HFFc6 (cell line): ENCODE results near the gene GJB4. TPM values are rescaled to one million over a fixed set of nuclear protein-coding genes. Genes with fewer than 3 reads are reported as not detected.

Experiments used
- DNase-seq: peaks from one replicate; pipeline ENCODE4 v3.0.0-alpha.2; 2018
- H3K27ac Mint-ChIP-seq: 2 replicates; pipeline ENCODE4 v1.8.0; 2020; ENCODE audit warnings: mild to moderate bottlenecking, mixed read lengths
- H3K27me3 Mint-ChIP-seq: 2 replicates; pipeline ENCODE4 v1.8.0; 2021; ENCODE audit warnings: mild to moderate bottlenecking, moderate library complexity, mixed read lengths; ENCODE audit not compliant: insufficient read depth
- H3K36me3 Mint-ChIP-seq: 2 replicates; pipeline ENCODE4 v1.8.0; 2021; ENCODE audit warnings: low read depth, mixed read lengths
- H3K4me1 Mint-ChIP-seq: 2 replicates; pipeline ENCODE4 v1.8.0; 2020; ENCODE audit warnings: low read depth, mixed read lengths
- H3K4me3 Mint-ChIP-seq: 2 replicates; pipeline ENCODE4 v1.8.0; 2020; ENCODE audit warnings: mild to moderate bottlenecking, moderate library complexity, mixed read lengths
- H3K9me3 Mint-ChIP-seq: 2 replicates; pipeline ENCODE4 v1.8.0; 2020; ENCODE audit warnings: mild to moderate bottlenecking, mixed read lengths
- total RNA-seq, 6 experiments: library from RNA; stranded (reverse); fragmentation: NEBNext Ultra II Directional; extraction: Animal tissue kit (Norgen Biotek cat#: 25700); gene quantifications; 2 replicates in 1 of 6; 3 replicates in 5 of 6; pipeline ENCODE4 v1.2.3, GENCODE V29; 2021
- TF ChIP-seq, protein P1 (sequence below): fragments of 200-600 bp; sonication (generic); IDR thresholded peaks from 2 replicates; pipeline ENCODE4 v1.5.0; 2021; ENCODE audit warnings: antibody characterized with exemption, mild to moderate bottlenecking

Gene GJB4
- total RNA-seq, 6 experiments from 2014 or later, result not detected

- Mint-ChIP-seq H3K36me3 (peaks cover 14% of the 10 kb centered on the region), H3K4me3 (peak overlapping the region; percentile 37), H3K27ac (no peak overlapping the region), H3K27me3 (peaks cover 18% of the 10 kb centered on the region), H3K4me1 (peaks cover 39% of the 10 kb centered on the region), H3K9me3 (peaks cover 16% of the 10 kb centered on the region)
- TF ChIP-seq, protein P1, sequence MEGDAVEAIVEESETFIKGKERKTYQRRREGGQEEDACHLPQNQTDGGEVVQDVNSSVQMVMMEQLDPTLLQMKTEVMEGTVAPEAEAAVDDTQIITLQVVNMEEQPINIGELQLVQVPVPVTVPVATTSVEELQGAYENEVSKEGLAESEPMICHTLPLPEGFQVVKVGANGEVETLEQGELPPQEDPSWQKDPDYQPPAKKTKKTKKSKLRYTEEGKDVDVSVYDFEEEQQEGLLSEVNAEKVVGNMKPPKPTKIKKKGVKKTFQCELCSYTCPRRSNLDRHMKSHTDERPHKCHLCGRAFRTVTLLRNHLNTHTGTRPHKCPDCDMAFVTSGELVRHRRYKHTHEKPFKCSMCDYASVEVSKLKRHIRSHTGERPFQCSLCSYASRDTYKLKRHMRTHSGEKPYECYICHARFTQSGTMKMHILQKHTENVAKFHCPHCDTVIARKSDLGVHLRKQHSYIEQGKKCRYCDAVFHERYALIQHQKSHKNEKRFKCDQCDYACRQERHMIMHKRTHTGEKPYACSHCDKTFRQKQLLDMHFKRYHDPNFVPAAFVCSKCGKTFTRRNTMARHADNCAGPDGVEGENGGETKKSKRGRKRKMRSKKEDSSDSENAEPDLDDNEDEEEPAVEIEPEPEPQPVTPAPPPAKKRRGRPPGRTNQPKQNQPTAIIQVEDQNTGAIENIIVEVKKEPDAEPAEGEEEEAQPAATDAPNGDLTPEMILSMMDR, result peak; percentile 72
- DNase-seq, result peak; percentile 71
Observed at GRCh38 chr1:34787461-34788420, 28.2 kb downstream of the GJB4 start.

- Mint-ChIP-seq H3K27me3 (peaks cover 17% of the 10 kb centered on the region), H3K27ac (no peak overlapping the region)
- DNase-seq, result no peak
Observed at GRCh38 chr1:34790985-34791384, 31.4 kb downstream of the GJB4 start.

GRCh38 chr1:34792424-34792823, 32.9 kb downstream of the GJB4 start:
- peaks cover 14% of the 10 kb centered on the region for H3K36me3 Mint-ChIP-seq
- no peak overlapping the region for H3K4me3 Mint-ChIP-seq
- H3K27ac Mint-ChIP-seq, result no peak overlapping the region
- H3K27me3 Mint-ChIP-seq, result peaks cover 17% of the 10 kb centered on the region
- TF ChIP-seq, protein P1, result no peak
- peaks cover 14% of the 10 kb centered on the region for H3K4me1 Mint-ChIP-seq
- no peak for DNase-seq
- peaks cover 16% of the 10 kb centered on the region for H3K9me3 Mint-ChIP-seq

More at GRCh38 chr1:34790985-34791384, 31.4 kb downstream of the GJB4 start:
- TF ChIP-seq, protein P1, result no peak
- Mint-ChIP-seq H3K4me3 (no peak overlapping the region), H3K4me1 (peaks cover 24% of the 10 kb centered on the region), H3K36me3 (peaks cover 14% of the 10 kb centered on the region), H3K9me3 (peaks cover 16% of the 10 kb centered on the region)

- H3K4me3 Mint-ChIP-seq, result no peak within 1 kb of the TSS
- TF ChIP-seq, protein P1, result no peak
- H3K4me1 Mint-ChIP-seq, result peaks cover 7% of the 10 kb centered on the region
- peaks cover 14% of the 10 kb centered on the region for H3K36me3 Mint-ChIP-seq
- H3K27ac Mint-ChIP-seq, result no peak within 1 kb of the TSS
- H3K9me3 Mint-ChIP-seq, result peaks cover 16% of the 10 kb centered on the region
- H3K27me3 Mint-ChIP-seq, result peaks cover 17% of the 10 kb centered on the region
- no peak for DNase-seq
Observed at GRCh38 chr1:34792868-34793727, 33.6 kb downstream of the GJB4 start, which contains the start of gene GJA4. TSS of gene GJA4 (plus strand) at chr1:34792999. CDS start at chr1:34794214, 1,215 bp downstream.

DNA sequence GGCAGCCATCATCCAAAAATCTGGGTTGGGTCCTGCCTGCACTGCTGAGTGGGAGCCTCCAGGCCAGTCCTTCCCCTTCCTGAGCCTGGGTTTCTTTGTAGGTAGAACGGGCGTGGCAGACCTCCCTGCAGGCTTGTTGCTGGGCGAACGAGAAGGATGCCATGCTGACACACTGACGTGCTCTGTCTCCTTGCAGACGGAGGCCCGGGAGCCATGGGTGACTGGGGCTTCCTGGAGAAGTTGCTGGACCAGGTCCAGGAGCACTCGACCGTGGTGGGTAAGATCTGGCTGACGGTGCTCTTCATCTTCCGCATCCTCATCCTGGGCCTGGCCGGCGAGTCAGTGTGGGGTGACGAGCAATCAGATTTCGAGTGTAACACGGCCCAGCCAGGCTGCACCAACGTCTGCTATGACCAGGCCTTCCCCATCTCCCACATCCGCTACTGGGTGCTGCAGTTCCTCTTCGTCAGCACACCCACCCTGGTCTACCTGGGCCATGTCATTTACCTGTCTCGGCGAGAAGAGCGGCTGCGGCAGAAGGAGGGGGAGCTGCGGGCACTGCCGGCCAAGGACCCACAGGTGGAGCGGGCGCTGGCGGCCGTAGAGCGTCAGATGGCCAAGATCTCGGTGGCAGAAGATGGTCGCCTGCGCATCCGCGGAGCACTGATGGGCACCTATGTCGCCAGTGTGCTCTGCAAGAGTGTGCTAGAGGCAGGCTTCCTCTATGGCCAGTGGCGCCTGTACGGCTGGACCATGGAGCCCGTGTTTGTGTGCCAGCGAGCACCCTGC, 34.7 kb downstream of the GJB4 start:
- Mint-ChIP-seq H3K27ac (no peak overlapping the region), H3K27me3 (peaks cover 13% of the 10 kb centered on the region), H3K9me3 (peaks cover 7% of the 10 kb centered on the region), H3K4me1 (no peaks in the 10 kb centered on the region), H3K36me3 (peaks cover 3% of the 10 kb centered on the region), H3K4me3 (no peak overlapping the region)
- no peak for DNase-seq
- TF ChIP-seq, protein P1, result no peak
